Neural crest cell (in vitro differentiated cells): Measurements from ENCODE around the gene ZNF22. TPM values are rescaled to one million over a fixed set of nuclear protein-coding genes. Genes with fewer than 3 reads are reported as not detected.

Source experiments
- DNase-seq: peaks from one replicate; pipeline ENCODE4 v3.0.0; 2021; ENCODE audit warnings: low read depth, mixed read lengths, low spot score
- H3K27ac Mint-ChIP-seq: one replicate; pipeline ENCODE4 v1.8.0; 2021; ENCODE audit warnings: mild to moderate bottlenecking, mixed read lengths; ENCODE audit not compliant: unreplicated experiment
- H3K27me3 Mint-ChIP-seq: 2 replicates; pipeline ENCODE4 v1.8.0; 2021; ENCODE audit warnings: low read depth, mild to moderate bottlenecking, mixed read lengths
- H3K36me3 Mint-ChIP-seq: 2 replicates; pipeline ENCODE4 v1.8.0; 2021; ENCODE audit warnings: low read depth, mild to moderate bottlenecking, mixed read lengths
- H3K4me1 Mint-ChIP-seq: 2 replicates; pipeline ENCODE4 v1.8.0; 2021; ENCODE audit warnings: mixed read lengths
- H3K4me3 Mint-ChIP-seq: one replicate; pipeline ENCODE4 v1.8.0; 2021; ENCODE audit warnings: mild to moderate bottlenecking, mixed read lengths
- H3K9me3 Mint-ChIP-seq: 2 replicates; pipeline ENCODE4 v1.8.0; 2021; ENCODE audit warnings: mixed read lengths
- total RNA-seq: library from RNA; stranded (reverse); gene quantifications from 2 replicates; pipeline ENCODE4 v1.2.1, GENCODE V29; 2021
- TF ChIP-seq, protein P1 (sequence below): fragments of 200-600 bp; sonication (generic); conservative IDR thresholded peaks from 2 replicates; pipeline ENCODE4 v1.5.0; 2021; ENCODE audit warnings: antibody characterized with exemption, mild to moderate bottlenecking

ZNF22 gene
- total RNA-seq, 1 donor from 2014 or later, result 51.0 TPM

DNA sequence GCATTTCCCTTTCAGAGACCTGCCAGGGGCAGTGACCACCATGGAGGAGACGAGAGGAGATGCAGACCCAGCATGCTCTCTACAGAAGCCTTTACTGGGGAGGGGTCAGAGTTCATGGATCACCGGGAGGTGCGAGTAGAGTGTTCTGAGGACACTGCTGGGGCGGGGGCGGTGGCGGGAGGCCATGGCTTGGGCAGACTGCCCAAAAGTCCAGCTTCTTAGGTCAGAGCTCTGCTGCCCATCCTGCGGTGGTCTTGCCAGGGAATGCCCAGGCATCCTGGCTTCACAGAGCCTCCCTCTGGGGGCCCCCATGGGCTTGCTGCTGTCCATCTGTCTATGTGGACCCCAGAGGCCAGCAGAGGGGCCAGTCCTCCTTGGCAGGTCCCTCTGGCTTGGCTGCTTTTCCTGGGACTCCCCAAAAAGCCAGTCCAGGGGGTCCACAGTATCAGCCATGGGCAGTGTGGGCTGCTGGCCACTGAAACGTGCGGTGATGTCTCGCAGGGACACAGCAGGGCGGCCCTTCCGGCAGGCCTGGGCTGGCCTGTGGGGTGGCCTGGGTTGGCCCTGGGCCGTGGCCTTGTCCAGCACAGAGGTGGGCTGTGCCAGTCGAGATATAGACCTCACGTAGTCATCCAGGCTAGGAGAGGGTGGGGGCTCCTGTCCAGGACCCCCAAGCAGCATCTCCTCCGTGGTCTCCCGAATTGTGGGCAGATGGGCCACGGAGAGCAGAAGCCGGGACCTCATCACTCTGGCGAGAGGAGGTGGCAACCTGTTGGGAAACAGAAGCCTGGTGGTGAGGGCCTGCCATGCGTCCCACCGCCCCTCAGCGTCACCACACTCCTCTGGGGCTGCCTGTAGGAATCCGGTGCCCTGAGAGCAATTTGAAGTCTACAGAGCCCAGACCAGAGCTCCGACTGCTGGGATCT lies 23.2 kb upstream of the ZNF22 start:
- H3K4me1 Mint-ChIP-seq, result peaks cover 62% of the 10 kb centered on the region
- peak overlapping the region; percentile 51 for H3K4me3 Mint-ChIP-seq
- peak overlapping the region; percentile 27 for H3K27ac Mint-ChIP-seq
- no peaks in the 10 kb centered on the region for H3K36me3 Mint-ChIP-seq
- no peaks in the 10 kb centered on the region for H3K27me3 Mint-ChIP-seq
- TF ChIP-seq, protein P1, sequence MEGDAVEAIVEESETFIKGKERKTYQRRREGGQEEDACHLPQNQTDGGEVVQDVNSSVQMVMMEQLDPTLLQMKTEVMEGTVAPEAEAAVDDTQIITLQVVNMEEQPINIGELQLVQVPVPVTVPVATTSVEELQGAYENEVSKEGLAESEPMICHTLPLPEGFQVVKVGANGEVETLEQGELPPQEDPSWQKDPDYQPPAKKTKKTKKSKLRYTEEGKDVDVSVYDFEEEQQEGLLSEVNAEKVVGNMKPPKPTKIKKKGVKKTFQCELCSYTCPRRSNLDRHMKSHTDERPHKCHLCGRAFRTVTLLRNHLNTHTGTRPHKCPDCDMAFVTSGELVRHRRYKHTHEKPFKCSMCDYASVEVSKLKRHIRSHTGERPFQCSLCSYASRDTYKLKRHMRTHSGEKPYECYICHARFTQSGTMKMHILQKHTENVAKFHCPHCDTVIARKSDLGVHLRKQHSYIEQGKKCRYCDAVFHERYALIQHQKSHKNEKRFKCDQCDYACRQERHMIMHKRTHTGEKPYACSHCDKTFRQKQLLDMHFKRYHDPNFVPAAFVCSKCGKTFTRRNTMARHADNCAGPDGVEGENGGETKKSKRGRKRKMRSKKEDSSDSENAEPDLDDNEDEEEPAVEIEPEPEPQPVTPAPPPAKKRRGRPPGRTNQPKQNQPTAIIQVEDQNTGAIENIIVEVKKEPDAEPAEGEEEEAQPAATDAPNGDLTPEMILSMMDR, result peak; percentile 9
- no peaks in the 10 kb centered on the region for H3K9me3 Mint-ChIP-seq
- no peak for DNase-seq

- no peaks in the 10 kb centered on the region for H3K27me3 Mint-ChIP-seq
- H3K36me3 Mint-ChIP-seq, result no peaks in the 10 kb centered on the region
- H3K4me3 Mint-ChIP-seq, result peak overlapping the region; percentile 72
- DNase-seq, result no peak
- H3K27ac Mint-ChIP-seq, result no peak overlapping the region
- no peaks in the 10 kb centered on the region for H3K9me3 Mint-ChIP-seq
- TF ChIP-seq, protein P1, result peak; percentile 2
- H3K4me1 Mint-ChIP-seq, result peaks cover 62% of the 10 kb centered on the region
Measured at GRCh38 chr10:44978213-44978569, 22.5 kb upstream of the ZNF22 start.

- Mint-ChIP-seq H3K27me3 (no peaks in the 10 kb centered on the region), H3K36me3 (no peaks in the 10 kb centered on the region), H3K9me3 (no peaks in the 10 kb centered on the region), H3K27ac (peak within 1 kb of the TSS; percentile 57), H3K4me1 (peaks cover 57% of the 10 kb centered on the region), H3K4me3 (peak within 1 kb of the TSS; percentile 72)
- peak; percentile 58 for DNase-seq
- TF ChIP-seq, protein P1, result peak; percentile 29
Measured at GRCh38 chr10:44978570-44979280, 22.0 kb upstream of the ZNF22 start, which contains the start of gene DEPP1. Gene DEPP1, minus strand, starts transcription at chr10:44978809. Its CDS starts 779 bp downstream, at chr10:44978030.

DNA sequence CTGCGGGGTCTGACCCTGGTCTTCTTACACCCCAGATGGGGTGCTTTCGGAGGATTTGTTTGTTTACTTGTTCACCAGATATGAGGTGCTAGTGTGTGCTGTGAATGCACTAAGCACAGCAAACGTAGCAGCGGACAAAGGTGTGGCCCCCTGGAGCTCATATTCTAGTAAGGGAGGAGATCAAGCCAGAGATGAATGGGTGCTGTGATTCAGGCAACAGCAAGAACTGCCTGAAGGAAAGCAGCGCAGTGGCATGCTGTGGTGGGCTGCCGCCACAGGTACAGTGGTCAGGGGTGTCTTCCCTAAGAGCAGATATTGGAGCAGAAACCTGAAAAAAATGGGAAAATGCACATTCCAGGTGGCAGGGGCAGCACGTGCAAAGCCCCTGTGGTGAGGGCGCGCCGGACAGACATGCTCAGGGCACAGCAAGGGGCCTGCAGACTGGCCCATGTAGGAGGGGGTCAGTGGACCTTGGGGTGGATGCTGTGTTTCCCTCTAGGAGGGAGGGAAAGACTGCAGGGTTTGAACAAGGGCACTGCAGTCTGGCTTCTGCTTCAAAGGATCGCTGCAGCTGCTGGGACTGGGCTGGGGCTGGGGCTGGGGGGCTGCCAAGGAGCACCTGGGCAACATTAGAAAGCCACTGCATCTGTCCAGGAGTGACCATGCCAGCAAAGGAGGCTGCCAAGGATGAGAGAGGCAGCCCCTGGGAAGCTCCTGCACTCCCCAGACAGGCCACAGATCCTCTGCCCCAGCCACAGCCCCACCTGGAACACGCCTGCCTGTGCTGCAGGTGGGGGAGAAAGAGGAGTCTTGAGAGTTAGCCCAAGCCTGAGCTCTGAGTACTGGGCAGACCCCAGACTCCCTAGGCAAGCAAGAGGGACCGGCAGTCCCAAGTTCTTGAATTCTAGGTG lies 21.2 kb upstream of the ZNF22 start:
- peak overlapping the region; percentile 57 for H3K27ac Mint-ChIP-seq
- H3K4me3 Mint-ChIP-seq, result no peak overlapping the region
- no peaks in the 10 kb centered on the region for H3K9me3 Mint-ChIP-seq
- peaks cover 49% of the 10 kb centered on the region for H3K4me1 Mint-ChIP-seq
- H3K27me3 Mint-ChIP-seq, result no peaks in the 10 kb centered on the region
- no peak for DNase-seq
- H3K36me3 Mint-ChIP-seq, result no peaks in the 10 kb centered on the region
- TF ChIP-seq, protein P1, result no peak
